CD14-positive monocyte (primary cell): ENCODE measurements around the gene SOBP. TPM values are rescaled to one million over a fixed set of nuclear protein-coding genes. Genes with fewer than 3 reads are reported as not detected.

Experiments
- DNase-seq, 3 donors: peaks; one replicate each; pipeline ENCODE4 v3.0.0-alpha.2; 2011 to 2022
- H2AFZ ChIP-seq: 2 replicates; pipeline ENCODE4 v1.6.0; 2012; ENCODE audit warnings: mild to moderate bottlenecking, low read depth, low read length, inconsistent platforms; ENCODE audit not compliant: insufficient read depth, poor library complexity, severe bottlenecking
- H3K27ac ChIP-seq, 2 donors: 1 replicate in 1 of 2; 2 replicates in 1 of 2; pipeline ENCODE4 v1.5.1; 2012 to 2013; ENCODE audit warnings: low read length in 2 of 2, control low read depth in 1 of 2, inconsistent platforms in 1 of 2, low read depth in 1 of 2, mild to moderate bottlenecking in 1 of 2
- H3K27me3 ChIP-seq, 2 donors: one replicate each; pipeline versions ENCODE4 v1.6.0 to v1.6.1; 2011 to 2013; ENCODE audit warnings: low read length in 2 of 2; ENCODE audit not compliant: control insufficient read depth in 2 of 2, insufficient read depth in 2 of 2
- H3K36me3 ChIP-seq, 2 donors: replicated peaks in 1 of 2; 1 replicate in 1 of 2; 2 replicates in 1 of 2; pipeline versions ENCODE4 v1.5.1 to v1.6.1; 2012 to 2013; ENCODE audit warnings: low read length in 2 of 2, control low read depth in 1 of 2, inconsistent platforms in 1 of 2, mild to moderate bottlenecking in 1 of 2; ENCODE audit not compliant: insufficient read depth in 2 of 2, control insufficient read depth in 1 of 2
- H3K4me1 ChIP-seq, 2 donors: 1 replicate in 1 of 2; 2 replicates in 1 of 2; pipeline versions ENCODE4 v1.5.1 to v1.6.1; 2012 to 2013; ENCODE audit warnings: low read length in 2 of 2, control low read depth in 1 of 2, inconsistent platforms in 1 of 2, mild to moderate bottlenecking in 1 of 2, moderate library complexity in 1 of 2; ENCODE audit not compliant: insufficient read depth in 2 of 2, control insufficient read depth in 1 of 2
- H3K4me2 ChIP-seq: replicated peaks from 2 replicates; pipeline ENCODE3; 2012; ENCODE audit warnings: low read length, moderate library complexity, mild to moderate bottlenecking; ENCODE audit not compliant: poor library complexity, severe bottlenecking; ENCODE audit errors: extremely low read depth
- H3K4me3 ChIP-seq, 3 experiments: fragments of 200-600 bp in 1 of 3; sonication (generic) in 1 of 3; replicated peaks in 1 of 3; 1 replicate in 2 of 3; 2 replicates in 1 of 3; pipeline ENCODE4 v1.5.1; 2011 to 2013; ENCODE audit warnings: low read length in 3 of 3, mild to moderate bottlenecking in 3 of 3, control low read depth in 2 of 3, low read depth in 2 of 3, inconsistent platforms in 1 of 3, moderate library complexity in 1 of 3
- H3K79me2 ChIP-seq: 2 replicates; pipeline ENCODE4 v1.6.0; 2012; ENCODE audit warnings: mild to moderate bottlenecking, control low read depth, inconsistent platforms, low read length, moderate library complexity; ENCODE audit not compliant: insufficient read depth
- H3K9ac ChIP-seq: 2 replicates; pipeline ENCODE4 v1.6.0; 2017; ENCODE audit warnings: low read length, mild to moderate bottlenecking; ENCODE audit not compliant: insufficient read depth, poor library complexity, severe bottlenecking
- H3K9me3 ChIP-seq, 2 donors: replicated peaks in 1 of 2; 1 replicate in 1 of 2; 2 replicates in 1 of 2; pipeline versions ENCODE4 v1.5.1 to v1.6.1; 2012 to 2013; ENCODE audit warnings: low read length in 2 of 2, control low read depth in 1 of 2; ENCODE audit not compliant: control insufficient read depth in 1 of 2, insufficient read depth in 1 of 2
- H4K20me1 ChIP-seq: 2 replicates; pipeline ENCODE4 v1.6.0; 2012; ENCODE audit warnings: mild to moderate bottlenecking, low read length, control low read depth, moderate library complexity; ENCODE audit not compliant: insufficient read depth
- H3K27ac Mint-ChIP-seq, 7 donors: one replicate each; pipeline ENCODE4 v1.8.0; 2020; ENCODE audit warnings: mild to moderate bottlenecking in 7 of 7, mixed read lengths in 7 of 7, moderate library complexity in 6 of 7, inconsistent platforms in 2 of 7
- H3K27me3 Mint-ChIP-seq, 3 donors: one replicate each; pipeline ENCODE4 v1.8.0; 2021 to 2022; ENCODE audit warnings: low read depth in 3 of 3, mild to moderate bottlenecking in 3 of 3, mixed read lengths in 3 of 3, moderate library complexity in 3 of 3, inconsistent platforms in 1 of 3
- H3K36me3 Mint-ChIP-seq, 2 donors: one replicate each; pipeline ENCODE4 v1.8.0; 2020; ENCODE audit warnings: mixed read lengths in 2 of 2, inconsistent platforms in 1 of 2, mild to moderate bottlenecking in 1 of 2
- H3K4me1 Mint-ChIP-seq: one replicate; pipeline ENCODE4 v1.8.0; 2020; ENCODE audit warnings: mild to moderate bottlenecking, mixed read lengths
- H3K4me3 Mint-ChIP-seq, 2 donors: one replicate each; pipeline ENCODE4 v1.8.0; 2020; ENCODE audit warnings: mild to moderate bottlenecking in 2 of 2, mixed read lengths in 2 of 2, moderate library complexity in 1 of 2
- H3K9me3 Mint-ChIP-seq, 7 donors: one replicate each; pipeline ENCODE4 v1.8.0; 2020 to 2022; ENCODE audit warnings: mixed read lengths in 7 of 7, mild to moderate bottlenecking in 6 of 7, moderate library complexity in 6 of 7, inconsistent platforms in 2 of 7
- WGBS: methylation state at CpG from one replicate; pipeline ENCODE4 v1.1.5; 2013; ENCODE audit warnings: missing lambda C conversion rate; ENCODE audit not compliant: insufficient coverage; 5-methylcytosine and 5-hydroxymethylcytosine counted together
- intact Hi-C, 2 donors: fragments of 100-400 bp; cut with micrococcal nuclease; formaldehyde crosslinking; loops; one replicate each; pipeline versions ENCODE4 v1.15.0 to v1.15.1; 2023
- polyA plus RNA-seq, 3 donors: library from polyadenylated mRNA; depleted of rRNA in 1 of 3; unstranded in 2 of 3; stranded (reverse) in 1 of 3; fragments of 300-500 nt in 2 of 3; fragments of >200 nt in 1 of 3; fragmentation: Illumina TruSeq in 2 of 3; gene quantifications; 1 replicate in 2 of 3; 2 replicates in 1 of 3; pipeline ENCODE4 v1.2.3, GENCODE V29; 2012 to 2021
- TF ChIP-seq, protein P1 (sequence below): fragments of 200-600 bp; IDR thresholded peaks from one replicate; pipeline ENCODE4 v1.8.0; 2022; ENCODE audit warnings: antibody characterized with exemption, mild to moderate bottlenecking

Gene SOBP
- polyA plus RNA-seq, 3 donors, result not detected

DNA sequence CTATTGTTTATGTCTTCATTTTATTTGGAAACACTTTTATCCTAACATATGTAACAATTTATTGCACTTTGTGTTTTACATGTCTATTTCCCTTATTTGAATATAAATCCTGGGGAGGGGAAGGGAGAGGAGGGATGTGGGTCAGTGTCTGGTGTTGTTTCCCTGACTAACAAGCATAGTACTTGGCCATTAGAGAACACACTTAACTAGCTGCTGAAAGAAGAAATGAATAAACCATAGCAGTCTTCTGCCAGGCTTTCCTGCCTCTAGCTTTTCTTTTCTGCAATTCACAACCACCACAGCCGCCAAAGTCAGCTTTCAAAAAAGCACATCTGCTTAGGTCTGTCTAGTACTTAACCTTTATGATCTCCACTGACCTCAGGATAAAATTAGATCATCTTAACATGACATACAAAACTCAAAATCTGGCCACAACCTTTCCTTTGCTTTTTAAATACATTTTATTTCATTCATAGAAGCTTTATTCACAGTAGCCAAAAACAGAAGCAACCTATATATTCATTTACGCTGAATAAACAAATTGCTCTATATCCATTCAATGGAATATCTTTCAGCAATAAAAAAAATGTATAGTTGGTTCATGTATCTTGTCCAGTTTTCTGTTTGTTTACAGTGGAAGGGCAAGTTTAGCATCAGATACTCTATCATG lies 46.8 kb upstream of the SOBP start:
- H3K9ac ChIP-seq, result no peak overlapping the region
- H3K4me2 ChIP-seq, result no peak overlapping the region
- H3K4me1 ChIP-seq, result no peaks in the 10 kb centered on the region
- H3K27me3 ChIP-seq, result no peaks in the 10 kb centered on the region
- intact Hi-C loops, result no loop called here
- peaks cover 13% of the 10 kb centered on the region for H3K79me2 ChIP-seq
- peaks cover 15 to 24% (median 20%) of the 10 kb centered on the region in 7 donors for H3K9me3 Mint-ChIP-seq
- no peaks in the 10 kb centered on the region for H3K4me1 Mint-ChIP-seq
- peaks cover 15 to 19% of the 10 kb centered on the region in 2 donors for H3K36me3 Mint-ChIP-seq
- DNase-seq, result no peak
- H3K27ac ChIP-seq, result no peak overlapping the region
- WGBS, result 100% methylated on average over 1 of the region's 2 CpGs
- H3K27ac Mint-ChIP-seq, result no peak overlapping the region
- no peak overlapping the region for H3K4me3 ChIP-seq
- peaks cover 17 to 18% of the 10 kb centered on the region in 2 donors for H3K9me3 ChIP-seq
- peaks cover 7% of the 10 kb centered on the region for H4K20me1 ChIP-seq
- no peaks in the 10 kb centered on the region for H3K27me3 Mint-ChIP-seq
- H3K36me3 ChIP-seq, result peaks cover 0 to 9% of the 10 kb centered on the region in 2 donors
- H2AFZ ChIP-seq, result no peak overlapping the region
- TF ChIP-seq, protein P1, sequence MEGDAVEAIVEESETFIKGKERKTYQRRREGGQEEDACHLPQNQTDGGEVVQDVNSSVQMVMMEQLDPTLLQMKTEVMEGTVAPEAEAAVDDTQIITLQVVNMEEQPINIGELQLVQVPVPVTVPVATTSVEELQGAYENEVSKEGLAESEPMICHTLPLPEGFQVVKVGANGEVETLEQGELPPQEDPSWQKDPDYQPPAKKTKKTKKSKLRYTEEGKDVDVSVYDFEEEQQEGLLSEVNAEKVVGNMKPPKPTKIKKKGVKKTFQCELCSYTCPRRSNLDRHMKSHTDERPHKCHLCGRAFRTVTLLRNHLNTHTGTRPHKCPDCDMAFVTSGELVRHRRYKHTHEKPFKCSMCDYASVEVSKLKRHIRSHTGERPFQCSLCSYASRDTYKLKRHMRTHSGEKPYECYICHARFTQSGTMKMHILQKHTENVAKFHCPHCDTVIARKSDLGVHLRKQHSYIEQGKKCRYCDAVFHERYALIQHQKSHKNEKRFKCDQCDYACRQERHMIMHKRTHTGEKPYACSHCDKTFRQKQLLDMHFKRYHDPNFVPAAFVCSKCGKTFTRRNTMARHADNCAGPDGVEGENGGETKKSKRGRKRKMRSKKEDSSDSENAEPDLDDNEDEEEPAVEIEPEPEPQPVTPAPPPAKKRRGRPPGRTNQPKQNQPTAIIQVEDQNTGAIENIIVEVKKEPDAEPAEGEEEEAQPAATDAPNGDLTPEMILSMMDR, result no peak
- H3K4me3 Mint-ChIP-seq, result no peak overlapping the region

DNA sequence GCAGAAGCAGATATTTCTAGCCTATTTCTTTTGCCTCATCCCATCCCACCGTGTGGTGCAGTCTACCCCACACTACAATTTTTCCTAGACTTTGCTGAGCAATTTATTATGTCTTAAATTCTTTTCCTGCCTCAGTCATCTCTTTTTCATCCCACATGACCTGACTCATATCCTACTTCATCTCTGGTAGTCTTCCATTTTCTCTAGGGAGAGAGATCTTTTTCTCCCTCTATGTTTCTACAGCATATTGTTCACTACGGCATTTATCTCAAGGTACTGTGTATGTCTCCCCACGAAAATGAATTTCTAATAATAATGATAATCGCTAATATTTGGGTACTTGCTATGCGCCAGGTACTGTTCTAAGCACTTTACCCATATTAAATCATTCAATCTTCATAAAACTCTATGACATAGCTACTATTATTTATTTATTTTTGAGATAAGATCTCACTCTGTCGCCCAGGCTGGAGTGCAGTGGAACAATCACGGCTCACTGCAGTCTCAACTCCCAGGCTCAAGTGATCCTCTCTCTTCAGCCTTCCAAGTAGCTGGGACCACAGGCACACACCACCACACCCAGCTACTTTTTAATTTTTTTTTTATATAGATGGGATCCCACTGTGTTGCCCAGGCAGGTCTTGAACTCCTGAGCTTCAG lies 46.2 kb upstream of the SOBP start:
- no peak overlapping the region for H3K9ac ChIP-seq
- Mint-ChIP-seq H3K9me3 (peaks cover 22 to 31% (median 27%) of the 10 kb centered on the region in 7 donors), H3K36me3 (peaks cover 17 to 26% of the 10 kb centered on the region in 2 donors), H3K27me3 (no peaks in the 10 kb centered on the region), H3K27ac (no peak overlapping the region), H3K4me1 (no peaks in the 10 kb centered on the region), H3K4me3 (no peak overlapping the region)
- peaks cover 0 to 9% of the 10 kb centered on the region in 2 donors for H3K36me3 ChIP-seq
- H3K79me2 ChIP-seq, result peaks cover 15% of the 10 kb centered on the region
- no peak for DNase-seq
- intact Hi-C loops, result no loop called here
- H3K27ac ChIP-seq, result no peak overlapping the region
- no CpG with 5 or more reads among the region's 7 CpGs for WGBS
- H3K4me3 ChIP-seq, result no peak overlapping the region
- H3K27me3 ChIP-seq, result no peaks in the 10 kb centered on the region
- H3K4me2 ChIP-seq, result no peak overlapping the region
- TF ChIP-seq, protein P1, result no peak
- H2AFZ ChIP-seq, result no peak overlapping the region
- H4K20me1 ChIP-seq, result peaks cover 7% of the 10 kb centered on the region
- peaks cover 22 to 25% of the 10 kb centered on the region in 2 donors for H3K9me3 ChIP-seq
- no peaks in the 10 kb centered on the region for H3K4me1 ChIP-seq
